Stimulated activated CD8-positive, alpha-beta memory T cell treated with anti-CD3 and anti-CD28 coated beads, Interleukin-4, amount 100 ng/mL, for 4 hours (primary cell): ENCODE data around the gene EPHB1.
"Not testable (repeated sequence)": the region's sequence is repeated elsewhere in the genome, so short reads cannot be mapped to it uniquely, and the experiment has no call there.

ENCODE experiments used
- DNase-seq, 2 donors: peaks; one replicate each; pipeline ENCODE4 v3.0.0-alpha.2; 2020; ENCODE audit warnings: low read depth in 2 of 2, low spot score in 1 of 2

The EPHB1 gene

GRCh38 chr3:135034291-135034768, 239.3 kb downstream of the EPHB1 start:
- no peak for DNase-seq

- no peak for DNase-seq
Observed at GRCh38 chr3:135034891-135035440, 239.9 kb downstream of the EPHB1 start.

- DNase-seq = no peak
Observed at GRCh38 chr3:135038186-135038585, 243.1 kb downstream of the EPHB1 start.

- not testable (repeated sequence) for DNase-seq
Observed at GRCh38 chr3:135039536-135039935, 244.5 kb downstream of the EPHB1 start.

GRCh38 chr3:135040321-135041240, 245.5 kb downstream of the EPHB1 start:
- no peak for DNase-seq

- no peak for DNase-seq
Observed at GRCh38 chr3:135041601-135042000, 246.5 kb downstream of the EPHB1 start.

- DNase-seq = no peak
Observed at GRCh38 chr3:135047061-135047460, 252.0 kb downstream of the EPHB1 start.

- DNase-seq = no peak
Observed at GRCh38 chr3:135050536-135050935, 255.5 kb downstream of the EPHB1 start.

- DNase-seq = no peak
Observed at GRCh38 chr3:135051409-135051973, 256.4 kb downstream of the EPHB1 start.

GRCh38 chr3:135055449-135055848, 260.4 kb downstream of the EPHB1 start:
- DNase-seq = no peak

- DNase-seq = no peak
Observed at GRCh38 chr3:135056084-135056730, 261.1 kb downstream of the EPHB1 start.

GRCh38 chr3:135056733-135057310, 261.8 kb downstream of the EPHB1 start:
- no peak for DNase-seq

- no peak for DNase-seq
Observed at GRCh38 chr3:135057996-135058395, 262.9 kb downstream of the EPHB1 start.

GRCh38 chr3:135059580-135059979, 264.5 kb downstream of the EPHB1 start:
- DNase-seq = no peak

GRCh38 chr3:135066844-135067727, 272.0 kb downstream of the EPHB1 start:
- not testable (repeated sequence) for DNase-seq

GRCh38 chr3:135068011-135068410, 273.0 kb downstream of the EPHB1 start:
- DNase-seq = no peak

GRCh38 chr3:135069406-135069805, 274.3 kb downstream of the EPHB1 start:
- no peak for DNase-seq

GRCh38 chr3:135071483-135071882, 276.4 kb downstream of the EPHB1 start:
- DNase-seq = no peak

- DNase-seq = no peak
Observed at GRCh38 chr3:135072431-135072830, 277.4 kb downstream of the EPHB1 start.

GRCh38 chr3:135075157-135075556, 280.1 kb downstream of the EPHB1 start:
- DNase-seq = no peak
